ENCODE results near the gene CACNB2. TPM values are rescaled to one million over a fixed set of nuclear protein-coding genes. Genes with fewer than 3 reads are reported as not detected.

The CACNB2 gene
- total RNA-seq, 1 donor from 2014 or later = 2.2 TPM

DNA sequence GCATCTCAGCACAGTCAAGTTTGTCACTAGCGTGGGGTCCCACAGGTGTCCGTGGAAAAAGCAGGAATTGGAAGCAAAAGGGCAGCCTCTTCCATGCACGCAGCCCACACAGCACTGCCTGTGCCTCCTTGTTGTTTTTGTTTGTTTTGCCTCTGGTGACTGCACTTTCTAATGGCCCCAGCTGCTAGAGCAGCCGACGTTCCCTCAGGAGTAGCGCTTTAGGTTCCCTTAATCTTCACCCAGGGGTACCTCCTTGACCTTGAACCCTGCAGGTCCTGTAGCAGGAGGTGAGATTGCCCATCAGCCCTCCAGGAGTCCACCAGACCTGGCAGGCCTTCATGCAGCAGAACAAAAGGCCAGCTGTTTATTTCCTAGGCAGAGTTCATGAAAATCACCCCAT, 210.1 kb downstream of the CACNB2 start:
- Mint-ChIP-seq H3K9me3 (no peaks in the 10 kb centered on the region), H3K27ac (ENCODE audit: unreplicated experiment) (peak overlapping the region; percentile 50), H3K4me1 (no peaks in the 10 kb centered on the region), H3K27me3 (ENCODE audit: low read depth) (no peaks in the 10 kb centered on the region), H3K36me3 (ENCODE audit: low read depth) (no peaks in the 10 kb centered on the region), H3K4me3 (no peak overlapping the region)
- no peak for DNase-seq (ENCODE audit: low read depth, low spot score)
- TF ChIP-seq, protein P1, sequence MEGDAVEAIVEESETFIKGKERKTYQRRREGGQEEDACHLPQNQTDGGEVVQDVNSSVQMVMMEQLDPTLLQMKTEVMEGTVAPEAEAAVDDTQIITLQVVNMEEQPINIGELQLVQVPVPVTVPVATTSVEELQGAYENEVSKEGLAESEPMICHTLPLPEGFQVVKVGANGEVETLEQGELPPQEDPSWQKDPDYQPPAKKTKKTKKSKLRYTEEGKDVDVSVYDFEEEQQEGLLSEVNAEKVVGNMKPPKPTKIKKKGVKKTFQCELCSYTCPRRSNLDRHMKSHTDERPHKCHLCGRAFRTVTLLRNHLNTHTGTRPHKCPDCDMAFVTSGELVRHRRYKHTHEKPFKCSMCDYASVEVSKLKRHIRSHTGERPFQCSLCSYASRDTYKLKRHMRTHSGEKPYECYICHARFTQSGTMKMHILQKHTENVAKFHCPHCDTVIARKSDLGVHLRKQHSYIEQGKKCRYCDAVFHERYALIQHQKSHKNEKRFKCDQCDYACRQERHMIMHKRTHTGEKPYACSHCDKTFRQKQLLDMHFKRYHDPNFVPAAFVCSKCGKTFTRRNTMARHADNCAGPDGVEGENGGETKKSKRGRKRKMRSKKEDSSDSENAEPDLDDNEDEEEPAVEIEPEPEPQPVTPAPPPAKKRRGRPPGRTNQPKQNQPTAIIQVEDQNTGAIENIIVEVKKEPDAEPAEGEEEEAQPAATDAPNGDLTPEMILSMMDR (conservative IDR thresholded peaks at IDR 0.05) = no peak

DNA sequence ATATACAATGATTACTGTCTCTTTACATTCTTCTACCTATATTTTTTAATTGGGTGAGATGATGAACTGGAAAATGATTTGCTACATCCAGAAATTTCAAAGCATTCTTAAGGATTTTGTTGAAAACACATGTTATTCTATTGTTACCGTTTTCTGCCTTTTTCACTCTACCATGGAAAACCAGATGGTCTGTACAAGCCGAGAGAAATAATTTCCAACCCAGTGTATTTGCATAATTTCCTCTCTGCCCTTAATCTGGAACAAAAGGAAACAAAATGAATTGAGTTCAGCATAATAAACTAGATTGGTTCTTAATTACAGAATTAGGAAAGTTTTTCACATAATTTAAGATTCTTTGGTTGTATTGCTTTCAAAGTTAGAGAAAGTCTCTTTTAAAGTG, 211.2 kb downstream of the CACNB2 start:
- Mint-ChIP-seq H3K4me3 (no peak overlapping the region), H3K27me3 (ENCODE audit: low read depth) (no peaks in the 10 kb centered on the region), H3K36me3 (ENCODE audit: low read depth) (no peaks in the 10 kb centered on the region), H3K27ac (ENCODE audit: unreplicated experiment) (no peak overlapping the region), H3K9me3 (no peaks in the 10 kb centered on the region), H3K4me1 (no peaks in the 10 kb centered on the region)
- DNase-seq (ENCODE audit: low read depth, low spot score) = no peak
- TF ChIP-seq, protein P1 (conservative IDR thresholded peaks at IDR 0.05) = no peak

DNA sequence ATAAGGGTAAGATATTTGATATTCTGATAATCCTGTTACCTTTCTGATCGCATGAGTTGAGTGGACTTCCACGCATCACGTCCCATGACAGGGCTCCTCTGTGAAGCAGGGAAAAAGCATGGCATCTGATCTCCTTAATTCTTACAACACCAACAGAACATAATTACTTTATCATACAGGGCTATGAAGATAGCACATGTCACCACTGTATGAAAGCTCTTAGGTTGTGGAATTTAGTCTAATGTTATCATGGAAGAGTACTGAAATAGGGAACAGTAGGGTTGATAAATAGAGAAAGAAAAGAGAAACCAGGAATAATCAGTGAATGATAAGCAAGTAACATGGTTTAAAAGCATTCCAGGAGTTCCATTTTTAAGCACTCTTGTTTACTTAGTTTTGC, 212.0 kb downstream of the CACNB2 start:
- H3K9me3 Mint-ChIP-seq = no peaks in the 10 kb centered on the region
- no peak for DNase-seq (ENCODE audit: low read depth, low spot score)
- H3K4me1 Mint-ChIP-seq = no peaks in the 10 kb centered on the region
- no peaks in the 10 kb centered on the region for H3K27me3 Mint-ChIP-seq (ENCODE audit: low read depth)
- no peaks in the 10 kb centered on the region for H3K36me3 Mint-ChIP-seq (ENCODE audit: low read depth)
- TF ChIP-seq, protein P1 (conservative IDR thresholded peaks at IDR 0.05) = no peak
- no peak overlapping the region for H3K4me3 Mint-ChIP-seq
- H3K27ac Mint-ChIP-seq (ENCODE audit: unreplicated experiment) = no peak overlapping the region

DNA sequence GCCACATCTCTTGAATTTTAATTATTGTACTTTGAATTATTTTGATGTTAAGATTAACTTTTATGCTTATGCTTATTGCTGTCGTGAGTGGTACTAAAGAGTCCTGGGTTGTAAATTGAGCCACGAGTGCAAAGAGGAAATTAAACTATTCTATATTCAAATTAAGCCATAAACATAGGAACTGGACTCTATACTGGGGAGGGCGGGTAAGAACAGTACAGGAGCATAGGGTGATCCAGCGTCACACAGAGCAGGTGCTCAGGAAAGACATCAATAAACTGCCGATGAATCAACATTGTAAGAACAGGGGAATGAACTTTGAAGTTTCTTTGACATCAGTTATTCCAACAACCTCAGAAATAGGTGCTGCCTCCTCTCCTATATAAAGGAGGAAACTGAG, 219.6 kb downstream of the CACNB2 start:
- no peak for DNase-seq (ENCODE audit: low read depth, low spot score)
- TF ChIP-seq, protein P1 (conservative IDR thresholded peaks at IDR 0.05) = no peak
- Mint-ChIP-seq H3K27ac (ENCODE audit: unreplicated experiment) (no peak overlapping the region), H3K9me3 (no peaks in the 10 kb centered on the region), H3K4me3 (no peak overlapping the region), H3K36me3 (ENCODE audit: low read depth) (no peaks in the 10 kb centered on the region), H3K27me3 (ENCODE audit: low read depth) (peaks cover 2% of the 10 kb centered on the region), H3K4me1 (peaks cover 4% of the 10 kb centered on the region)

DNA sequence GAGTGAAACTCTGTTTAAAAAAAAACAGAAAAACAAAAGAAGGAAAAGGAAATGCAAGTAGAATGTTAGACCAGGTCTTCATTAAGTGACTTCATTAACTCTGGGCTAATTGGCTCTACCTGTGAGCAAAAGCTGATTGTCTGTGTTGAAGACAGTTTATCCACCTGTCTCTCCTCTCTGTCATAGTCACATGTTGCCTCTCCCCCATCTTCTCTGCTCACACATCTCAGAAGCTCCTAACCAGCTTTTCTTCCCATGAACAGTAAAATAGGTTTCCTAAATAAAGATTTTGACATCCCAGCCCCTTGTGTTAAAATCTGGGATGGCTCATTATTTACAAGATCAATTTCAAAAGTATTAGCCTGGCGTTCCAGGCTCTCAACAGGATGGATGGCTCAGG, 222.7 kb downstream of the CACNB2 start:
- Mint-ChIP-seq H3K27ac (ENCODE audit: unreplicated experiment) (no peak overlapping the region), H3K36me3 (ENCODE audit: low read depth) (no peaks in the 10 kb centered on the region), H3K27me3 (ENCODE audit: low read depth) (peaks cover 2% of the 10 kb centered on the region), H3K4me1 (peaks cover 4% of the 10 kb centered on the region), H3K9me3 (no peaks in the 10 kb centered on the region), H3K4me3 (no peak overlapping the region)
- no peak for DNase-seq (ENCODE audit: low read depth, low spot score)
- TF ChIP-seq, protein P1 (conservative IDR thresholded peaks at IDR 0.05) = no peak
